Fibroblast of pulmonary artery (primary cell): ENCODE measurements around the gene TMEM86A.

ENCODE experiments used
- DNase-seq: peaks from one replicate; pipeline ENCODE4 v3.0.0-alpha.2; 2010; ENCODE audit warnings: low read depth
- H3K4me3 ChIP-seq: replicated peaks from 2 replicates; pipeline ENCODE4 v1.5.1; 2011; ENCODE audit warnings: low read depth, mild to moderate bottlenecking, control low read depth, low read length, moderate library complexity
- CTCF ChIP-seq: IDR thresholded peaks from 2 replicates; pipeline ENCODE4 v1.5.1; 2011; ENCODE audit warnings: mild to moderate bottlenecking, control low read depth, low read length, inconsistent platforms; ENCODE audit errors: missing control alignments

The TMEM86A gene

GRCh38 chr11:18727479-18728236 is 29.1 kb downstream of the TMEM86A start:
- peak; percentile 89 for TF ChIP-seq CTCF
- peak; percentile 36 for DNase-seq
- H3K4me3 ChIP-seq: no peak overlapping the region

GRCh38 chr11:18728658-18729057 is 30.1 kb downstream of the TMEM86A start:
- no peak for TF ChIP-seq CTCF
- no peak for DNase-seq
- no peak overlapping the region for H3K4me3 ChIP-seq

DNA sequence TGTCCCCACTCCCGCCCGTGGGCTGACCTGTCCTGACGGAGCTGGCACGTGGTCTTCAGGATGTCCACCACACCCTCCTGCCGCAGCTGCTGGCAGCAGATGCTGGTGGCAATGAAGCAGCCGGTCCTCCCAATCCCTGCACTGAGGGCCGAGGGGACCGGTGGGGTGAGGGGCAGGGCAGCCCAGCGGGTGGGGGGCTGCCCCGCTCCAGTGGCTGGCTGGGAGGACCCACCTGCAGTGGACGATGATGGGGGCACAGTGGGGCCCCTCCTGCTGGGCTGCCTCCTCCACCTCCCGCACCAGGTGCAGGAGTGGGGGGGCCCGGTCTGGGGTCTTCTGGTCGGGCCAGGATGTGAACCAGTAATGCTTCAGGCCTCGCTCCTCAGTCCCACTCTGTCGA is 30.8 kb downstream of the TMEM86A start:
- DNase-seq: no peak
- TF ChIP-seq CTCF: no peak
- no peak overlapping the region for H3K4me3 ChIP-seq

- no peak for TF ChIP-seq CTCF
- H3K4me3 ChIP-seq: no peak overlapping the region
- no peak for DNase-seq
These were observed 31.4 kb downstream of the TMEM86A start for GRCh38 chr11:18730020-18730419.

GRCh38 chr11:18731441-18731840 is 32.9 kb downstream of the TMEM86A start:
- no peak for TF ChIP-seq CTCF
- H3K4me3 ChIP-seq: no peak overlapping the region

GRCh38 chr11:18731949-18732821 is 33.6 kb downstream of the TMEM86A start:
- H3K4me3 ChIP-seq: no peak overlapping the region
- DNase-seq: peak; percentile 59
- TF ChIP-seq CTCF: no peak

More at GRCh38 chr11:18731441-18731840, 32.9 kb downstream of the TMEM86A start:
- DNase-seq: no peak
